ENCODE results near the gene XIRP2. TPM values are rescaled to one million over a fixed set of nuclear protein-coding genes. Genes with fewer than 3 reads are reported as not detected.

The XIRP2 gene
- total and polyA plus RNA-seq, 2 of the 13 experiments (the other 11 are each of a cell fraction or from before 2014, with no cell fraction given), result 0.04 to 0.05 TPM

DNA sequence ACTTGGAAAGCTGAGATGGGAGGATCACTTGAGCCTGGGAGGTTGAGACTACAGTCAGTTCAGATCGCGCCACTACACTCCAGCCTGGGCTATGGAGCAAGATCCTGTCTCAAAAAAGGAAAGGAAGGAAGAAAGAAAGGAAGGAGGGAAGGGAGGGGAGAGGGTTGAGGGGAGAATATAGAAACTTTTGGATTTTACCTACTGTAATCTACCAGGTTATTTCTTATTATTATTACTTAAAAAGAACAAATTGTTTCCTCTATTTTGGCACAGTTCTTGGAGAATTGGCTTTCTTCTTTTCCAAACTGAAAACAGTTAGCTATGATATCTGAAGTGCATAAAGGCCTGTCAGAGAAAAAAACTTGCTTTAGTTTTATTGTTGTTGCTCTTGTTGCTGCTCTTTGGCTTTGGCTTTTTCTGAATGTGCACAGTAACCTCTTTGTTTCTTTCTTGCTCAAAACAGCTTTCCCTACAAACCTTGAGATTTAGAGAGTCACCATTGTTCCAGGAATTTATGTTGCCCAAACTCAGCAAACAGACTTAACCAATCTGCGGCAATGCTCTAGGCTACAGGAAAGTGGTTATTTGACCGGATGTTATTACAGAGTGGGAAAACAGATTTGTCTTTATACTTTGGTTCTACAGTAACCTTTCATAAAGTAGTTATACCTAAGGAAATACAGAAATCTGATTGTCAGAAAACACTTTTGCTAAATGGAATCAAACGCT, 214.9 kb downstream of the XIRP2 start (continued):
- TF ChIP-seq THYN1 (CRISPR knock-in tag; IDR thresholded peaks at IDR 0.05; ENCODE audit: borderline replicate concordance, low read depth), result no peak
- TF ChIP-seq, protein P1, sequence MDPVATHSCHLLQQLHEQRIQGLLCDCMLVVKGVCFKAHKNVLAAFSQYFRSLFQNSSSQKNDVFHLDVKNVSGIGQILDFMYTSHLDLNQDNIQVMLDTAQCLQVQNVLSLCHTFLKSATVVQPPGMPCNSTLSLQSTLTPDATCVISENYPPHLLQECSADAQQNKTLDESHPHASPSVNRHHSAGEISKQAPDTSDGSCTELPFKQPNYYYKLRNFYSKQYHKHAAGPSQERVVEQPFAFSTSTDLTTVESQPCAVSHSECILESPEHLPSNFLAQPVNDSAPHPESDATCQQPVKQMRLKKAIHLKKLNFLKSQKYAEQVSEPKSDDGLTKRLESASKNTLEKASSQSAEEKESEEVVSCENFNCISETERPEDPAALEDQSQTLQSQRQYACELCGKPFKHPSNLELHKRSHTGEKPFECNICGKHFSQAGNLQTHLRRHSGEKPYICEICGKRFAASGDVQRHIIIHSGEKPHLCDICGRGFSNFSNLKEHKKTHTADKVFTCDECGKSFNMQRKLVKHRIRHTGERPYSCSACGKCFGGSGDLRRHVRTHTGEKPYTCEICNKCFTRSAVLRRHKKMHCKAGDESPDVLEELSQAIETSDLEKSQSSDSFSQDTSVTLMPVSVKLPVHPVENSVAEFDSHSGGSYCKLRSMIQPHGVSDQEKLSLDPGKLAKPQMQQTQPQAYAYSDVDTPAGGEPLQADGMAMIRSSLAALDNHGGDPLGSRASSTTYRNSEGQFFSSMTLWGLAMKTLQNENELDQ (CRISPR knock-in tag; IDR thresholded peaks at IDR 0.05; ENCODE audit: borderline replicate concordance), result no peak
- TF ChIP-seq SALL1 (CRISPR knock-in tag; IDR thresholded peaks at IDR 0.05), result peak; percentile 74; the same call in 1 of the 2 replicates
- no peak for TF ChIP-seq ZBTB44 (CRISPR knock-in tag; IDR thresholded peaks at IDR 0.05)
- no peak for TF ChIP-seq ZNF678 (CRISPR knock-in tag; IDR thresholded peaks at IDR 0.05)
- TF ChIP-seq RORA (CRISPR knock-in tag; IDR thresholded peaks at IDR 0.05), result no peak
- TF ChIP-seq CBX2 (IDR thresholded peaks at IDR 0.05; ENCODE audit: low read depth, low read length), result no peak
- TF ChIP-seq CBX2 (CRISPR knock-in tag; IDR thresholded peaks at IDR 0.05; ENCODE audit: low read depth), result no peak
- no peak for TF ChIP-seq SYNCRIP (IDR thresholded peaks at IDR 0.05; ENCODE audit: insufficient read depth, low read depth, low read length)
- TF ChIP-seq PAX8 (CRISPR knock-in tag; IDR thresholded peaks at IDR 0.05; ENCODE audit: borderline replicate concordance), result no peak
- peak; percentile 69; the same call in 1 of the 2 replicates for TF ChIP-seq MIER2 (CRISPR knock-in tag; IDR thresholded peaks at IDR 0.05)
- TF ChIP-seq, protein P2, sequence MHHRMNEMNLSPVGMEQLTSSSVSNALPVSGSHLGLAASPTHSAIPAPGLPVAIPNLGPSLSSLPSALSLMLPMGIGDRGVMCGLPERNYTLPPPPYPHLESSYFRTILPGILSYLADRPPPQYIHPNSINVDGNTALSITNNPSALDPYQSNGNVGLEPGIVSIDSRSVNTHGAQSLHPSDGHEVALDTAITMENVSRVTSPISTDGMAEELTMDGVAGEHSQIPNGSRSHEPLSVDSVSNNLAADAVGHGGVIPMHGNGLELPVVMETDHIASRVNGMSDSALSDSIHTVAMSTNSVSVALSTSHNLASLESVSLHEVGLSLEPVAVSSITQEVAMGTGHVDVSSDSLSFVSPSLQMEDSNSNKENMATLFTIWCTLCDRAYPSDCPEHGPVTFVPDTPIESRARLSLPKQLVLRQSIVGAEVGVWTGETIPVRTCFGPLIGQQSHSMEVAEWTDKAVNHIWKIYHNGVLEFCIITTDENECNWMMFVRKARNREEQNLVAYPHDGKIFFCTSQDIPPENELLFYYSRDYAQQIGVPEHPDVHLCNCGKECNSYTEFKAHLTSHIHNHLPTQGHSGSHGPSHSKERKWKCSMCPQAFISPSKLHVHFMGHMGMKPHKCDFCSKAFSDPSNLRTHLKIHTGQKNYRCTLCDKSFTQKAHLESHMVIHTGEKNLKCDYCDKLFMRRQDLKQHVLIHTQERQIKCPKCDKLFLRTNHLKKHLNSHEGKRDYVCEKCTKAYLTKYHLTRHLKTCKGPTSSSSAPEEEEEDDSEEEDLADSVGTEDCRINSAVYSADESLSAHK (CRISPR knock-in tag; IDR thresholded peaks at IDR 0.05; ENCODE audit: borderline replicate concordance), result no peak
- TF ChIP-seq NR2F2 (IDR thresholded peaks at IDR 0.05; ENCODE audit: borderline replicate concordance, low read depth), result peak; percentile 53; the same call in 1 of the 2 replicates
- no peak for TF ChIP-seq ZNF75D (CRISPR knock-in tag; IDR thresholded peaks at IDR 0.05; ENCODE audit: borderline replicate concordance)
- no peak for TF ChIP-seq RBM39 (IDR thresholded peaks at IDR 0.05; ENCODE audit: low read depth, low read length, poor library complexity, severe bottlenecking)
- TF ChIP-seq MTA3 (CRISPR knock-in tag; IDR thresholded peaks at IDR 0.05), result no peak
- peak; percentile 71 for TF ChIP-seq THAP11 (CRISPR knock-in tag; IDR thresholded peaks at IDR 0.05)
- peak; percentile 89 for TF ChIP-seq FOXK1 (CRISPR knock-in tag; IDR thresholded peaks at IDR 0.05; ENCODE audit: borderline replicate concordance, low read depth)
- no peak for TF ChIP-seq IKZF1 (IDR thresholded peaks at IDR 0.05)
- no peak for TF ChIP-seq BATF2 (CRISPR knock-in tag; IDR thresholded peaks at IDR 0.05)
- no peak for TF ChIP-seq SP2 (CRISPR knock-in tag; IDR thresholded peaks at IDR 0.05)
- peak; percentile 99 for TF ChIP-seq GFI1 (CRISPR knock-in tag; IDR thresholded peaks at IDR 0.05; ENCODE audit: borderline replicate concordance)
- TF ChIP-seq ZNF879 (CRISPR knock-in tag; IDR thresholded peaks at IDR 0.05), result no peak
